ENCODE results near the gene MRPS15.

Gene MRPS15

DNA sequence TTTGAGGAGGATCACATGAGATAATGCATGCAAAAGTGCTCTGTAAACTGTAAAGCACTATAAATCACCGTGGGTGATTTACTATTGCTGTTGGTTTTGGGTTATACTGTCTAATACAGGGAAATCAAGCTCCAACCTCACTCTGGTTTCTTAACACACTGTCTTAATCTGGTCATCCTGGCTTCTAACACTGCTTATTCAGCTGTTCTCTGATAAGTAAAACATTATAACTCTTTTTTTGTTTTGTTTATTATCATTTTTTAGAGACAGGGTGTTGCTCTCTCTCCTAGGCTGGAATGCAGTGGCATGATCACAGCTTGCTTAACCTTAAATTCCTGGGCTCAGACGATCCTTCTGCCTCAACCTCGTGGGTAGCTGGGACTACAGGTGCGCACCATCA is 44.6 kb downstream of the MRPS15 start:
- DNase-seq (ENCODE audit: low read depth) = no peak

DNA sequence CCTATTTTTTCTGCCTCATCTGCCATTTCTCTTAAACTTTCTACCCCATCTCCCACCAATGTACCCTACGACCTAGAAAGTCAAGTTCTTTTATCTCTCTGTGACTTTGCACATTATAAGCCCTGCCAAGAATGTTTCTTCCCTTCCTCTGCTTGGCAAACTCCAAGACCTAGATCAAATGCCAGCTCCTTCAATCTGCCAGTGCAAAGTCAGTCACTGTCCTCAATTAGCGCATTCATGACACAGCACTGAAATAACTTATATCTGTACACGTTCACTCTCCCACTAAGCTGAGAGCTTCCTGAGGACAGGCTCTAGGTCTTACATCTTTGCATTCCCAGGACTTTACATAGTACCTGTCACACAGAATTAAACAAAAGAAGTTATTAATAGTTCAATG is 45.0 kb downstream of the MRPS15 start:
- DNase-seq (ENCODE audit: low read depth) = no peak

GRCh38 chr1:36417931-36418330 is 46.3 kb downstream of the MRPS15 start:
- DNase-seq (ENCODE audit: low read depth) = no peak

DNA sequence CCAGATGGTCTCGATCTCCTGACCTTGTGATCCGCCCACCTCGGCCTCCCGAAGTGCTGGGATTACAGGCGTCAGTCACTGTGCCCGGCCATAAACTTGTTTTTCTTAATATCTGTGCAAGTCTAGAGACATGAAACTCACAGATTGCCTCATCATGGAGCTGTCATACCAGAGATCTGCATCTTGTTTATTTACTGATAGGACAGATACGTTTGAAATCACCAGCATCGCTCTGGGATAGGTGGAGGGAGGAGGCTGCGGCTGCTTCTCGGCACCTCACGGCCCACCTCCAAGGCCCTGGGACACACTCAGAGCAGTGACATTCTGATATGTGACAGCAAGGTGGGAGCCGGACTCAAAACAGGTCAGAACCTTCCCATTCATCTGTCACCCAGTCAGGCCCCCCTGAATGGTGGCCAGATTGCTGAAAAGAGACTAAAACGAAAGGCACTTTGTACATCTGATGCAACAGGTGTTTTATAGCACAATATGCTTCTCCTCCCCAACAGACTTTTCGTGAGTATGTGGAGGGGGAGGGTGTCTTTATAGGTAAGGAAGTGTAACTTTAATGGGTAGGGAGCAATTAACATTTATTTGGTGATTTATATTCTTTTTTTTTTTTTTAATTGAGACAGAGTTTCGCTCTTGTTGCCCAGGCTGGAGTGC is 48.4 kb downstream of the MRPS15 start:
- DNase-seq (ENCODE audit: low read depth) = no peak

DNA sequence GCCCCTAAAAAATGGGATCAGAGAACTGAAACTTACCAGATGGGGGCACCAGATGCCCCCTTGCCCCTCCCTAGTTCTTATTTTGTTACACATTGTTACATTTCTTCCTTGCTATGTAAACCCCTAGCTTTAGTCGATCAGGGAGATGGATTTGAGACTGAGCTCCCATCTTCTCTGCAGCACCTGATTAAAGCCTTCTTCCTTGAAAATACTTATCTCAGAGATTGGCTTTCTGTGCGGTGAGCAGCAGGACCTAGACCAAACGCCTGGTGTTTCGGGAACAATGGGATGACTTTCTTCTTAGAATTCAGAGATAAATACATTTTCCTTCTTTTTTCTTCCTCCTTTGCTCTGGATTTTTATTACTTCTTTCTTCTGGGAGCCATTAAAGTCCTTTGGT is 49.8 kb downstream of the MRPS15 start:
- no peak for DNase-seq (ENCODE audit: low read depth)

- peak; percentile 31 for DNase-seq (ENCODE audit: low read depth)
These were observed 52.2 kb downstream of the MRPS15 start for GRCh38 chr1:36411674-36412648.

GRCh38 chr1:36408479-36408878 is 55.7 kb downstream of the MRPS15 start:
- DNase-seq (ENCODE audit: low read depth) = no peak

DNA sequence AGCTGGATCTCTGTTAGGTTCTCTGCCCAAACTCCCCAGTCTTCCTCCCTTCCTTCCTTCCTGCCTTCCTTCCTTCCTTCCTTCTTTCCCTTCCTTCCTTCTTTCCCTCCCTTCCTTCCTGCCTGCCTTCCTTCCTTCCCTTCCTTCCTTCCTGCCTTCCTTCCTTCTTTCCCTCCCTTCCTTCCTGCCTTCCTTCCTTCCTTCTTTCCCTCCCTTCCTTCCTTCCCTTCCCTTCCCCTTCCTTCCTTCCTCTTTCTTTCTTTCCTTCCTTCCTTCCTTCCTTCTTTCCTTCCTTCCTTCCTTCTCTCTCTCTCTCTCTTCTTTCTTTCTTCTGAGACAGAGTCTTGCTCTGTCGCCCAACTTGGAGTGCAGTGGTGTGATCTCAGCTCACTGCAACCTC is 57.7 kb downstream of the MRPS15 start:
- DNase-seq (ENCODE audit: low read depth) = no peak

Measured in T-helper 22 cell (primary cell).